Esophagus muscularis mucosa (tissue), 4 donors: ENCODE measurements around the gene MEIS3.

ENCODE experiments used
- EP300 ChIP-seq: sonication (generic); formaldehyde crosslinking; IDR thresholded peaks from one replicate; pipeline ENCODE4 v1.6.1; 2017; ENCODE audit warnings: antibody characterized with exemption
- POLR2A ChIP-seq: fragments of 450-650 bp; IDR thresholded peaks from one replicate; pipeline ENCODE4 v1.6.1; 2017; ENCODE audit warnings: antibody characterized with exemption, moderate library complexity, mild to moderate bottlenecking, low read depth
- POLR2AphosphoS5 ChIP-seq, 2 donors: sonication (generic); formaldehyde crosslinking; IDR thresholded peaks; one replicate each; pipeline ENCODE4 v1.6.1; 2017; ENCODE audit warnings: antibody characterized with exemption in 2 of 2
- TF ChIP-seq, protein P1 (sequence below), 3 experiments: fragments of 200-600 bp in 2 of 3; fragments of 450-650 bp in 1 of 3; sonication (generic) in 2 of 3; IDR thresholded peaks; one replicate each; pipeline ENCODE4 v1.5.1; 2017 to 2019; ENCODE audit warnings: antibody characterized with exemption in 3 of 3, mild to moderate bottlenecking in 2 of 3, moderate library complexity in 1 of 3

DNA sequence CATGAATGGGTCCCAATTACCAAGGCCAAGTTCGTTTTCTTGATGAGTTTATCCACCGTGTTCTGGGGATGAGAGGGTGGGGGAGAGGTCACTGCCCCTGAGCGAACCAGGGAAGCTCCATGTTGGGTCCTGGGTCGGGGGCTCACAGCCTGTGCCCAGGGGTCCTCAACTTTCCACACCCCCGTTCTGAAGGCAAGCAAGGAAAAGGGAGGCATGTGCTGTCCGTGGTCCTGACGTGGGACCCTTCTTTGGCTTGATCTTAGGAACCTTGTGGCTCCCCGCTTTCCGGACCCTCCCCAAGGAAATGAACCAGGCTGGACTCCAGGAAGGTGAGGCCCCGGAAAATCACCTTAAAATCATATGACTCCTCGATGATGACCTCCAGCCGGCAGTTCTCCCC lies 18.2 kb upstream of the MEIS3 start:
- TF ChIP-seq, protein P1, sequence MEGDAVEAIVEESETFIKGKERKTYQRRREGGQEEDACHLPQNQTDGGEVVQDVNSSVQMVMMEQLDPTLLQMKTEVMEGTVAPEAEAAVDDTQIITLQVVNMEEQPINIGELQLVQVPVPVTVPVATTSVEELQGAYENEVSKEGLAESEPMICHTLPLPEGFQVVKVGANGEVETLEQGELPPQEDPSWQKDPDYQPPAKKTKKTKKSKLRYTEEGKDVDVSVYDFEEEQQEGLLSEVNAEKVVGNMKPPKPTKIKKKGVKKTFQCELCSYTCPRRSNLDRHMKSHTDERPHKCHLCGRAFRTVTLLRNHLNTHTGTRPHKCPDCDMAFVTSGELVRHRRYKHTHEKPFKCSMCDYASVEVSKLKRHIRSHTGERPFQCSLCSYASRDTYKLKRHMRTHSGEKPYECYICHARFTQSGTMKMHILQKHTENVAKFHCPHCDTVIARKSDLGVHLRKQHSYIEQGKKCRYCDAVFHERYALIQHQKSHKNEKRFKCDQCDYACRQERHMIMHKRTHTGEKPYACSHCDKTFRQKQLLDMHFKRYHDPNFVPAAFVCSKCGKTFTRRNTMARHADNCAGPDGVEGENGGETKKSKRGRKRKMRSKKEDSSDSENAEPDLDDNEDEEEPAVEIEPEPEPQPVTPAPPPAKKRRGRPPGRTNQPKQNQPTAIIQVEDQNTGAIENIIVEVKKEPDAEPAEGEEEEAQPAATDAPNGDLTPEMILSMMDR (IDR thresholded peaks at IDR 0.05): no peak
- TF ChIP-seq POLR2A (no peak), POLR2AphosphoS5 (IDR thresholded peaks at IDR 0.05) (no peak), EP300 (no peak)
